ENCODE results near the gene WIPF3.

Gene WIPF3

DNA sequence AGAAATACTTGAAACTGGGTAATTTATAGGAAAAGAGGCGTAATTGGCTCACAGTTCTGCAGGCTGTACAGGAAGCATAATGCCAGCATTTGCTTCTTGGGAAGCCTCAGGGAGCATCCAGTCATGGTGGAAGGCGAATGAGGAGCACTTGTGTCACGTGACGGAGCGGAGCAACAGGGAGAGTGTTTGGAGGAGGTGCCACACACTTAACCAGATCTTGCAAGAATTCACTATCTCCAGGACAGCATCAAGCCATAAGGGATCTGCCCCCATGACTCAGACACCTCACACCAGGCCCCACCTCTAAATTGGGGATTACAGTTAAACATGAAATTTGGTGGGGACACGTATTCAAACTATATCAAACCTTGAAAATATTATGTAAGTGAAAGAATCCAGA, 89.3 kb downstream of the WIPF3 start:
- Histone ChIP-seq H3K27ac (ENCODE audit: low read depth, low read length) (no peak overlapping the region), H3K4me1 (ENCODE audit: control insufficient read depth in 5 of 5, insufficient read depth in 5 of 5, low read length in 5 of 5) (peaks cover 0 to 2% (median 0%) of the 10 kb centered on the region in 5 donors), H3K4me3 (ENCODE audit: low read depth in 1 of 5, low read length in 5 of 5) (no peak overlapping the region), H3K9me3 (ENCODE audit: control insufficient read depth in 5 of 5, low read length in 5 of 5) (peaks cover 0 to 3% (median 2%) of the 10 kb centered on the region in 5 donors), H3K36me3 (ENCODE audit: control insufficient read depth in 5 of 5, insufficient read depth in 5 of 5, low read length in 5 of 5) (peaks cover 0 to 4% (median 0%) of the 10 kb centered on the region in 5 donors), H3K9ac (ENCODE audit: low read length in 5 of 5) (no peak overlapping the region), H3K27me3 (ENCODE audit: control insufficient read depth in 5 of 5, insufficient read depth in 4 of 5, low read length in 5 of 5) (no peaks in the 10 kb centered on the region)

DNA sequence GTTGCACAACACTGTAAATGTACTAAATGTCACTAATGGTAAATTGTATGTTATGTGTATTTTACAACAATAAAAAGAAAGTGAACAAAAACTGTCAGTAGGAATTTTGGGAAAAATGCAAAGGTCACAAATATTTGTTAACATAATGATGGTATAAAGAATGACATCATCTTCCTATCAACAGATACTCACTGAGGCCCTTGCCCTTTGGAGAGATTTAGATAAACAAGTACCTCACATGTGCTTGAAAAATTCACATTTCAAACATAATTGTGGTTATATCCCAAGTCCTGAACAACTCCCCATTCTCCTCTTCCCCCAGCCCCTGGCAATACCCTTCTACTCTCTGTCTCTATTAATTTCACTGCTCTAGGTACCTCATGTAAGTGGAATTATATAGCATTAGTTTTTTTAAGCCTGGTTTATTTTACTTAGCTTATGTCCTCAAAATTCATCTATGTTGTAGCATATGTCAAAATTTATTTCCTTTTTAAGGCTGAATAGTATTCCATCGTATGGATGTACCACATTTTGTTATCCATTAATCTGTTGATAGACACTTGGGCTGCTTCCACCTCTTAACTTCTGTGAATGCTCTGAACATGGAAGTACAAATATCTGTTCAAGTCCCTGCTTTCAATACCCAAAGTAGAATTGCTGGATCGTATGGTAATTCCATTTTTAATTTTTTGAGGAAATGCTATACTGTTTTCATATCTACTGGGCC, 90.5 kb downstream of the WIPF3 start:
- Histone ChIP-seq H3K4me1 (ENCODE audit: control insufficient read depth in 5 of 5, insufficient read depth in 5 of 5, low read length in 5 of 5) (peaks cover 0 to 2% (median 0%) of the 10 kb centered on the region in 5 donors), H3K36me3 (ENCODE audit: control insufficient read depth in 5 of 5, insufficient read depth in 5 of 5, low read length in 5 of 5) (peaks cover 0 to 4% (median 0%) of the 10 kb centered on the region in 5 donors), H3K27me3 (ENCODE audit: control insufficient read depth in 5 of 5, insufficient read depth in 4 of 5, low read length in 5 of 5) (no peaks in the 10 kb centered on the region), H3K27ac (ENCODE audit: low read depth, low read length) (no peak overlapping the region), H3K4me3 (ENCODE audit: low read depth in 1 of 5, low read length in 5 of 5) (no peak overlapping the region), H3K9me3 (ENCODE audit: control insufficient read depth in 5 of 5, low read length in 5 of 5) (peaks cover 0 to 3% (median 2%) of the 10 kb centered on the region in 5 donors), H3K9ac (ENCODE audit: low read length in 5 of 5) (no peak overlapping the region)

DNA sequence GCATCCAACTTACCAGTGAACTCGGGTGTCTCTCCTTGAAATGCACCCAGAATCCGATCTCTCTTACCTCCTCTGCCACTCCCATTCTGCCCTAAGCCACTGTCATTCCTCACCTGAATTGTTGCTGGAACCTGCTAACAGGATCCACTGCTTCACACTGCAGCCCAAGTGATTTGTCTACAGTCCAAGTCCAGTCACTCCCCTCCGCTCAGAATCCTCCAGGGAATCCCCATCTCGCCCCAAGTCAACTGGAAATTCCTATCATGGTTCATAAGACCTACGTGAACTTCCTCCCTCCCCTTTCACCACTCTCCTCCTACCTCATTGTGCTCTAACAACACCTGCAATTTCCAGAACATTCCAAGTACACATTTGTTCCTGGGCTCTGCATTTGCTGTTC, 92.0 kb downstream of the WIPF3 start:
- peaks cover 0 to 3% (median 2%) of the 10 kb centered on the region in 5 donors for H3K9me3 ChIP-seq (ENCODE audit: control insufficient read depth in 5 of 5, low read length in 5 of 5)
- H3K27me3 ChIP-seq (ENCODE audit: control insufficient read depth in 5 of 5, insufficient read depth in 4 of 5, low read length in 5 of 5), result no peaks in the 10 kb centered on the region
- no peak overlapping the region for H3K9ac ChIP-seq (ENCODE audit: low read length in 5 of 5)
- H3K4me1 ChIP-seq (ENCODE audit: control insufficient read depth in 5 of 5, insufficient read depth in 5 of 5, low read length in 5 of 5), result peaks cover 0 to 2% (median 0%) of the 10 kb centered on the region in 5 donors
- H3K4me3 ChIP-seq (ENCODE audit: low read depth in 1 of 5, low read length in 5 of 5), result no peak overlapping the region
- peaks cover 0 to 4% (median 0%) of the 10 kb centered on the region in 5 donors for H3K36me3 ChIP-seq (ENCODE audit: control insufficient read depth in 5 of 5, insufficient read depth in 5 of 5, low read length in 5 of 5)
- H3K27ac ChIP-seq (ENCODE audit: low read depth, low read length), result no peak overlapping the region

DNA sequence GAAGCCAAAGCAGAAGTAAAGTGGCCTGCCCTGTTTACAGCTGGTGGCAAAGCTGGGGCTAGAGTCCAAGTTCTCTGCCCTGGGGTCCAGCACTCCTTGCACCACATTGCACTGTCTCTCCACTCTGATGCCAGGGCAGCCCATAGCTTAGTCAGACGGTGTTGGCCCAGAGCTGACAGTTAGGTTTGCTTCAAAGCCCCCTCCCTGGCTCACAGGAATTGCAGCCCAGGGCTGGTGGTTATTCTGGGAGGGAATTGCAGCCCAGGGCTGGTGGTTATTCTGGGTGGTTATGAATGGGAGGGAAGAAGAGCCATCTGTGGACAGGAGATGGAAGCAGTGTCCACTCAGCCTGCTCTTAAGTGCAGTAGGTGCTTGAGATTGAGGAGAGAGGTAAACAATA, 94.4 kb downstream of the WIPF3 start:
- Histone ChIP-seq H3K9me3 (ENCODE audit: control insufficient read depth in 5 of 5, low read length in 5 of 5) (peaks cover 0 to 8% (median 4%) of the 10 kb centered on the region in 5 donors), H3K27ac (ENCODE audit: low read depth, low read length) (no peak overlapping the region), H3K27me3 (ENCODE audit: control insufficient read depth in 5 of 5, insufficient read depth in 4 of 5, low read length in 5 of 5) (no peaks in the 10 kb centered on the region), H3K36me3 (ENCODE audit: control insufficient read depth in 5 of 5, insufficient read depth in 5 of 5, low read length in 5 of 5) (peaks cover 0 to 4% (median 0%) of the 10 kb centered on the region in 5 donors), H3K9ac (ENCODE audit: low read length in 5 of 5) (no peak overlapping the region), H3K4me1 (ENCODE audit: control insufficient read depth in 5 of 5, insufficient read depth in 5 of 5, low read length in 5 of 5) (peaks cover 0 to 2% (median 0%) of the 10 kb centered on the region in 5 donors), H3K4me3 (ENCODE audit: low read depth in 1 of 5, low read length in 5 of 5) (no peak overlapping the region)

DNA sequence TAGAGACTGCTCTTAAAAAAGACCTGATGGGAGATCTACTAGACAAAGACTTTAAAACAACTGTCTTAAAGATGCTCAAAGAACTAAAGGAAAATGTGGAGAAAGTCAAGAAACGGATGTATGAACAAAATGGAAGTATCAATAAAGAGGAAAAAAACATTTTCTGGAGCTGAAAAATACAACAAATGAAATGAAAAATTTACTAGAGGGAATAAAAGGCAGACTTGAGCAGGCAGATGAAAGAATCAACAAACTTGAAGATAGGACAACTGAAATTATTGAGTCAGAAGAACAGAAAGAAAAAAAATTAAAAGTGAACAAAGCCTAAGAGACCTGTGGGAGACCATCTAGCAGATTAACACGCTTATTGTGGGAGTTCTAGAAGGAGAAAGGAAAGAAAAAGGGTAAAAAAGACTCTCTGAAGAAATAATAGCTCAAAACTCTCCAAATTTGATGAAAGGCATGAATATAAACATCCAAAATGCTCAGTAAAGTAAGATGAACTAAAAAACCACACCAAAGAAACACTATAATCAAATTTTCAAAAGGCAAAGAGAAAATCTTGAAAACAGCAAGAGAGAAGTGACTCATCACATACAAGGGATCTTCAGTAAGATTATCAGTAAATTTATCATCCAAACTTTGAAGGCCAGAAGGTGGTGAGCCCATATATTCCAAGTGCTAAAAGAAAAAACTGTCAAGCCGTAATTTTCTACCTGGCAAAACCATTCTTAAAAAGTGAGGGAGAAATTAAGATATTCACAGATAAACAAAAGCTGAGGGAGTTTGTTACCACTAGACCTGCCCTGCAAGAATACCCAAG, 100.1 kb downstream of the WIPF3 start:
- Histone ChIP-seq H3K36me3 (ENCODE audit: control insufficient read depth in 5 of 5, insufficient read depth in 5 of 5, low read length in 5 of 5) (no peaks in the 10 kb centered on the region), H3K4me1 (ENCODE audit: control insufficient read depth in 5 of 5, insufficient read depth in 5 of 5, low read length in 5 of 5) (no peaks in the 10 kb centered on the region), H3K4me3 (ENCODE audit: low read depth in 1 of 5, low read length in 5 of 5) (no peak overlapping the region), H3K27me3 (ENCODE audit: control insufficient read depth in 5 of 5, insufficient read depth in 4 of 5, low read length in 5 of 5) (no peaks in the 10 kb centered on the region), H3K9me3 (ENCODE audit: control insufficient read depth in 5 of 5, low read length in 5 of 5) (peaks cover 4 to 18% (median 16%) of the 10 kb centered on the region in 5 donors), H3K27ac (ENCODE audit: low read depth, low read length) (no peak overlapping the region), H3K9ac (ENCODE audit: low read length in 5 of 5) (no peak overlapping the region)

DNA sequence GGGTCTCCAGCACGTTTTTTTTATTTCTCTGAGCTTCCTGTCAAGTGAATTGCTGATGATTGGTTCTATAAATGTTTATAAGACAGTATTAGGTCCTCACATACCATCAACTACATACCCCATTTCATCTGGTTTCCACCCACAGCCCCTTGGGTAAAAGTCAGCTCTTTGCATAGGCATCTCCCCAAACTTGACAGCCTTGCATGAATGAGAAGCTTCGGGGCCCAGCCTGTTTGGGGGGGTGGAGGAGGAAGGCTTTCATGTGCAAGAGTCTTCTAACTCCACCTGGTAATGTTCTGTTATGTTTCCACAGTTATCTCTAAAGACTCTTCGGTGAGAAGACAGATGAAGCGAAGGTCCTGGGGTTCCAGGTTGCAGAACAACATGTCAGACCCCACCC, 107.9 kb downstream of the WIPF3 start:
- no peak overlapping the region for H3K9ac ChIP-seq (ENCODE audit: low read length in 5 of 5)
- H3K4me3 ChIP-seq (ENCODE audit: low read depth in 1 of 5, low read length in 5 of 5), result no peak overlapping the region
- no peak overlapping the region for H3K27ac ChIP-seq (ENCODE audit: low read depth, low read length)
- no peaks in the 10 kb centered on the region for H3K27me3 ChIP-seq (ENCODE audit: control insufficient read depth in 5 of 5, insufficient read depth in 4 of 5, low read length in 5 of 5)
- peaks cover 0 to 5% (median 2%) of the 10 kb centered on the region in 5 donors for H3K36me3 ChIP-seq (ENCODE audit: control insufficient read depth in 5 of 5, insufficient read depth in 5 of 5, low read length in 5 of 5)
- H3K9me3 ChIP-seq (ENCODE audit: control insufficient read depth in 5 of 5, low read length in 5 of 5), result no peaks in the 10 kb centered on the region
- peaks cover 0 to 8% (median 0%) of the 10 kb centered on the region in 5 donors for H3K4me1 ChIP-seq (ENCODE audit: control insufficient read depth in 5 of 5, insufficient read depth in 5 of 5, low read length in 5 of 5)

DNA sequence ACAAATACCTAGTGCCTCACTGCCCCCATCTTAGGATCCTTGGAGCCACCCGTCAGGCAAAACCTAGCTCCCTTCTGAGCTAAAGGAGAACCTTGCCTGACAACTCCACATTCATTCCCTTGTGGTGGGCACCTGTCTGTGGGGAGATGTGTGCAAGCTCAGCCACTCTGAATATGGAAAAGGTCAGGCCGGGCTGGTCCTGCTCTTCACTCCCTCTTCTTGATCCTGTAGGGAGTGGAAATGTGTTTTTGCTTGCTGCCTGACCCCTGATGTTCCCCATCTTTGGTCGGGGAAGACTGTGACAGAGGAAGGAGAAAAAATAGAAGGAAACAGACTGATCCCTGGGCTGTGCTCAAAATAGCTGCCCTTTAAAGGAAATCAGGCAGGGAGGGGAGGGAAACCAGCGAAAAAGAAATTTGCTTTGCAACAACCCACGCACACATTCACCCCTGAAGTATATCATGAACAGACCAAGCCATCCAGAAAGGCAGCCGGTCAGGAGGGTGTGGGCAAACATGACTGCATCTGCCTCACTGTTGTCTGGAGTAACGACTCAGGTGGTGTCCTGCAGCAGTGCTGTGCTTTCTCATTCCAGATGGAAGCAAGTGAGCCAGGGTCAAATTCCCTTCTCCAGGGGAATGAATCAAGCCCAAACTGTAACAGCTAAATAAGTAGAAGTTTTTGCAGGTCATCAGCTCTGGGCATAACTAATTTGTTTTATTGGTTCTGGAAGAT, 109.3 kb downstream of the WIPF3 start:
- Histone ChIP-seq H3K27ac (ENCODE audit: low read depth, low read length) (no peak overlapping the region), H3K36me3 (ENCODE audit: control insufficient read depth in 5 of 5, insufficient read depth in 5 of 5, low read length in 5 of 5) (peaks cover 2 to 8% (median 5%) of the 10 kb centered on the region in 5 donors), H3K9me3 (ENCODE audit: control insufficient read depth in 5 of 5, low read length in 5 of 5) (no peaks in the 10 kb centered on the region), H3K4me3 (ENCODE audit: low read depth in 1 of 5, low read length in 5 of 5) (no peak overlapping the region), H3K27me3 (ENCODE audit: control insufficient read depth in 5 of 5, insufficient read depth in 4 of 5, low read length in 5 of 5) (no peaks in the 10 kb centered on the region), H3K4me1 (ENCODE audit: control insufficient read depth in 5 of 5, insufficient read depth in 5 of 5, low read length in 5 of 5) (peaks cover 0 to 8% (median 0%) of the 10 kb centered on the region in 5 donors), H3K9ac (ENCODE audit: low read length in 5 of 5) (no peak overlapping the region)

DNA sequence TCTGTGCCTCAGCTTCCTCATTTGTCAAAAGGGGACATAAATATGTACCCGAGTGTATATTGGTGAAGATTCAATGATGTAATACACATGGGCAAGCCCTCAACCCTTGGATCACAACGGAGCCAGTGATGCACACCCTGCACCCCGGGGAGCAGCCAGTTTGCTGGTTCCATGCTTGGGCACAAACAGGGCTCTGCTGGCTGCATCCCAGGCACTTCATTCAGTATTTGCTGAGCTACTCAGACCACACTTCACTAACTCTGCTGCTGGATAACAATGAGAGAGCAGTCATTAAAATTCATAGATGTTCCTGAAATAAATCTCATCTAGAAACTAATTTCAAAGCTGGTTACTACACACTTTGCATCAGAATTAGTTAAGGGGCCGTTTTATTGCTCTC, 111.3 kb downstream of the WIPF3 start:
- Histone ChIP-seq H3K9ac (ENCODE audit: low read length in 5 of 5) (no peak overlapping the region), H3K4me3 (ENCODE audit: low read depth in 1 of 5, low read length in 5 of 5) (no peak overlapping the region), H3K9me3 (ENCODE audit: control insufficient read depth in 5 of 5, low read length in 5 of 5) (no peaks in the 10 kb centered on the region), H3K27ac (ENCODE audit: low read depth, low read length) (no peak overlapping the region), H3K36me3 (ENCODE audit: control insufficient read depth in 5 of 5, insufficient read depth in 5 of 5, low read length in 5 of 5) (peaks cover 5 to 16% (median 9%) of the 10 kb centered on the region in 5 donors), H3K4me1 (ENCODE audit: control insufficient read depth in 5 of 5, insufficient read depth in 5 of 5, low read length in 5 of 5) (peaks cover 0 to 8% (median 0%) of the 10 kb centered on the region in 5 donors), H3K27me3 (ENCODE audit: control insufficient read depth in 5 of 5, insufficient read depth in 4 of 5, low read length in 5 of 5) (no peaks in the 10 kb centered on the region)

DNA sequence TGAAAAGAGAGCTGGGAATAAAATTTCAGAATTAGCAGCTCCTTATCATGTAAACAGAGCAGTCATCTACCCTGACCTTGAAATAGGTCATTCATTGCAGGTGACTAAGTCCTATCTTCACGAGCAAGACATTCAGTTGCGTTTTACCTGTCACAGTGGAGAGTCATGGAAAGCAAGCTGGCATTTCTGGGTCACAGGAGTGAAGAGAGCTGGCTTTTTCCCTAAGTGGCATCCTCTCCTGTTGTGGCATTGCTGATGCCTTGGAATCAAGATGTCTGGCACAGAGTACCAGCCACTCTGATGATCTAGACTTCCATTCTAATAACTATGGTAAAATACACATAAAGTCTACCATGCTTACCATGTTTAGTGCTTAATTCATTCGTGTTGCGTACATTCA, 112.5 kb downstream of the WIPF3 start:
- H3K9me3 ChIP-seq (ENCODE audit: control insufficient read depth in 5 of 5, low read length in 5 of 5), result no peaks in the 10 kb centered on the region
- H3K27ac ChIP-seq (ENCODE audit: low read depth, low read length), result no peak overlapping the region
- H3K4me1 ChIP-seq (ENCODE audit: control insufficient read depth in 5 of 5, insufficient read depth in 5 of 5, low read length in 5 of 5), result peaks cover 0 to 8% (median 0%) of the 10 kb centered on the region in 5 donors
- H3K36me3 ChIP-seq (ENCODE audit: control insufficient read depth in 5 of 5, insufficient read depth in 5 of 5, low read length in 5 of 5), result peaks cover 5 to 26% (median 18%) of the 10 kb centered on the region in 5 donors
- no peaks in the 10 kb centered on the region for H3K27me3 ChIP-seq (ENCODE audit: control insufficient read depth in 5 of 5, insufficient read depth in 4 of 5, low read length in 5 of 5)
- H3K9ac ChIP-seq (ENCODE audit: low read length in 5 of 5), result no peak overlapping the region
- H3K4me3 ChIP-seq (ENCODE audit: low read depth in 1 of 5, low read length in 5 of 5), result no peak overlapping the region

Measured in subcutaneous abdominal adipose tissue (tissue), 5 donors.